GM12878 (cell line): ENCODE results near the gene RPL10A. TPM values are rescaled to one million over a fixed set of nuclear protein-coding genes. Genes with fewer than 3 reads are reported as not detected.

Source experiments
- ATAC-seq: fragments of 200-7000 bp; cut with Tn5 transposase; 3 replicates; pipeline ENCODE4 v1.9.1; 2020; ENCODE audit warnings: mild to moderate bottlenecking, moderate library complexity
- BruUV-seq: library from RNA; stranded (reverse); fragments of 400-500 nt; replicated peaks from 2 replicates; lab custom pipeline; 2021; lab: Mats Ljungman, UMichigan
- CTCF ChIA-PET: fragments of 300-600 bp; sonication (Branson Sonifier 250); formaldehyde crosslinking; extraction: SDS; loops from one replicate; lab custom pipeline; 2021; ENCODE audit warnings: inconsistent platforms; lab: Yijun Ruan, JAX
- POLR2A ChIA-PET: fragments of 350-600 bp; formaldehyde crosslinking; extraction: SDS; loops from one replicate; lab custom pipeline; 2021; ENCODE audit warnings: inconsistent platforms; lab: Charles Lee
- RAD21 ChIA-PET: fragments of 300-600 bp; sonication (Branson Sonifier 250); formaldehyde crosslinking; loops from one replicate; lab custom pipeline; 2023; ENCODE audit warnings: antibody characterized with exemption; ENCODE audit not compliant: unreplicated experiment; lab: Charles Lee
- SMC1A ChIA-PET: fragments of 300-600 bp; sonication (Branson Sonifier 250); formaldehyde crosslinking; loops from one replicate; lab custom pipeline; 2023; ENCODE audit not compliant: unreplicated experiment, uncharacterized antibody; lab: Charles Lee
- DNase-seq: peaks from one replicate; pipeline ENCODE4 v3.0.0-alpha.2; 2011; ENCODE audit warnings: low read depth, low spot score
- FAIRE-seq: peaks from 3 replicates; lab custom pipeline; 2011; peaks lifted over from hg19 to GRCh38; lab: Jason Lieb, UNC
- H2AFZ ChIP-seq: 2 replicates; pipeline ENCODE4 v1.6.0; 2011; ENCODE audit warnings: low read depth, low read length, control low read depth; ENCODE audit not compliant: control insufficient read depth
- H3K27ac ChIP-seq: 2 replicates; pipeline ENCODE4 v1.5.1; 2011; ENCODE audit warnings: control low read depth; ENCODE audit not compliant: control insufficient read depth, insufficient read depth
- H3K27me3 ChIP-seq, 2 experiments: replicated peaks in 1 of 2; 2 replicates each; pipeline versions ENCODE4 v1.6.0 to v1.6.1; 2011; ENCODE audit warnings: low read length in 1 of 2; ENCODE audit not compliant: control insufficient read depth in 2 of 2, insufficient read depth in 2 of 2
- H3K36me3 ChIP-seq, 2 experiments: 2 replicates each; pipeline ENCODE4 v1.5.1; 2011; ENCODE audit warnings: low read length in 1 of 2; ENCODE audit not compliant: control insufficient read depth in 2 of 2, insufficient read depth in 2 of 2
- H3K4me1 ChIP-seq: 2 replicates; pipeline ENCODE4 v1.6.1; 2011; ENCODE audit warnings: mild to moderate bottlenecking, low read length, moderate library complexity, mixed read lengths; ENCODE audit not compliant: control insufficient read depth, insufficient read depth
- H3K4me2 ChIP-seq: 2 replicates; pipeline ENCODE4 v1.6.0; 2011; ENCODE audit warnings: control low read depth; ENCODE audit not compliant: control insufficient read depth, insufficient read depth
- H3K4me3 ChIP-seq: fragments of 200-600 bp; sonication (generic); 2 replicates; pipeline ENCODE4 v1.5.1; 2016
- H3K79me2 ChIP-seq: 2 replicates; pipeline ENCODE4 v1.6.0; 2011; ENCODE audit warnings: low read length; ENCODE audit not compliant: control insufficient read depth, insufficient read depth
- H3K9ac ChIP-seq: 2 replicates; pipeline ENCODE4 v1.8.0; 2011; ENCODE audit warnings: low read length, control low read depth, mixed read lengths; ENCODE audit not compliant: control insufficient read depth, insufficient read depth
- H3K9me3 ChIP-seq: replicated peaks from 3 replicates; pipeline ENCODE4 v1.5.1; 2011; ENCODE audit warnings: mild to moderate bottlenecking, low read length; ENCODE audit not compliant: control insufficient read depth, insufficient read depth
- H4K20me1 ChIP-seq: 2 replicates; pipeline ENCODE4 v1.6.0; 2011; ENCODE audit not compliant: control insufficient read depth, insufficient read depth
- BCLAF1 ChIP-seq: fragments of 450-650 bp; IDR thresholded peaks from 2 replicates; pipeline ENCODE4 v1.6.1; 2017; ENCODE audit warnings: antibody characterized with exemption, mild to moderate bottlenecking, moderate library complexity
- PKNOX1 ChIP-seq: fragments of 450-650 bp; IDR thresholded peaks from 2 replicates; pipeline ENCODE4 v1.6.1; 2016; ENCODE audit warnings: mild to moderate bottlenecking
- WGBS: methylation state at CpG from one replicate; pipeline ENCODE4 v1.1.6; 2016; ENCODE audit warnings: low lambda C conversion rate; ENCODE audit not compliant: insufficient replicate concordance, insufficient coverage; ENCODE audit errors: missing lambda C conversion rate; 5-methylcytosine and 5-hydroxymethylcytosine counted together
- in situ Hi-C: fragments of 300-500 bp; cut with MboI; formaldehyde crosslinking; loops from 9 replicates; pipeline ENCODE4 v1.14.3; 2018; ENCODE audit warnings: mixed read lengths
- intact Hi-C: fragments of 100-400 bp; cut with micrococcal nuclease; formaldehyde crosslinking; loops from one replicate; pipeline ENCODE4 v1.14.2; 2022; ENCODE audit not compliant: unreplicated experiment
- polyA plus RNA-seq, 11 experiments: library from polyadenylated mRNA; depleted of rRNA in 4 of 11; unstranded in 6 of 11; stranded (reverse) in 5 of 11; fragments of >200 nt; fragmentation: Nextera tagmentation in 4 of 11; fragmentation: Illumina TruSeq in 1 of 11; extraction: Ambion mirVana in 4 of 11; extraction: Trizol in 1 of 11; gene quantifications; 1 replicate in 1 of 11; 2 replicates in 10 of 11; pipeline versions ENCODE4 v1.2.1 to v1.2.3, GENCODE V29; 2011 to 2016; ENCODE audit warnings: inconsistent platforms in 2 of 11, missing spikeins in 2 of 11, low read depth in 1 of 11
- total RNA-seq, 4 experiments: library from RNA; depleted of rRNA in 3 of 4; stranded (reverse); fragments of >200 nt in 3 of 4; fragmentation: Illumina TruSeq in 1 of 4; extraction: Trizol in 1 of 4; gene quantifications; 2 replicates each; pipeline versions ENCODE4 v1.2.1 to v1.2.3, GENCODE V29; 2013 to 2021

The RPL10A gene
- total and polyA plus RNA-seq, 10 of the 15 experiments (the other 5 are each of a cell fraction or from before 2014, with no cell fraction given) = 833 to 4,029 (median 2,795) TPM

DNA sequence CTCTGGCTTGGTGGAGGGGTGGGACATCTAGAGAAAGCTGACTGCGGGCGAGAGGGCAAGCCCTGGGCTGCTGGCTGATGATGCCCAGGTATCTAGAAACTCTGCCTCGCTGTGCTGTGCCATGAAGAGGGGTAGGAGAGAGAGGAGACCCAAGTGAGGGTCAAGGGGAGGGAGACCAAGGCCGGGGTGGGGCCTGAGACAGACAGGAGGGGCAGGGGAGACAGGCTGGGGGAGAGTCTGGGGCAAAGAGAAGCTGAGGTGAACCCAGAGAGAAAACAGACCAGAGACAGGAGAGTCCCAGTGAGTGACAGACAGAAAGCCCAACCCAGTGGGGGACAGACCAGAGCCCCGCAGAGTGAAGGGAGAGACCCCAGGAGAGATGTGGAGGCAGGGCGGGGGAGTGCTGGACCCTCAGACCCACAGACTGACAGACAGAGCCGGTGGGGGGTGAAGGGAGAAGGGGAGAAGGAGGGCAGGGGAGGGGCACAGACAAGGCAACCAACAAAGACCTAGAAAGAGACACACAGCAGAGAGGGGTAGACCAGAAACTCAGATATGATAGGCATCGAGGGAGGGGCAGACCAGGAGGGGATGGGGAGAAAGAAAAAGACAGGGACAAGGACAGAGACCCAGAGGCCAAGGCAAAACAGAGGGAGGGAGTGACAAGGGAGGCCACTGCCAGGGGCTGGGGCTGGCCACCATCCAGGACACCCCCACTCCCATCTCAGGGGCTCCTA, 22.8 kb downstream of the RPL10A start:
- intact Hi-C loops = no loop called here
- in situ Hi-C loops = no loop called here
- H4K20me1 ChIP-seq = no peaks in the 10 kb centered on the region
- H2AFZ ChIP-seq = no peak overlapping the region
- TF ChIP-seq PKNOX1 = peak; percentile 72
- TF ChIP-seq BCLAF1 = no peak
- ATAC-seq (no peak), DNase-seq (no peak), FAIRE-seq (no peak)
- RAD21 ChIA-PET = no interaction called here
- CTCF ChIA-PET = no interaction called here
- H3K4me2 ChIP-seq = no peak overlapping the region
- 51% methylated on average over 6 of the region's 8 CpGs for WGBS
- POLR2A ChIA-PET = interaction anchor here (0.6 kb wide), 1 partner anchor 1175 kb away, joined by 3 read pairs; no protein-coding TSS in a partner anchor
- no peaks in the 10 kb centered on the region for H3K36me3 ChIP-seq
- no peak overlapping the region for H3K27ac ChIP-seq
- H3K9me3 ChIP-seq = no peaks in the 10 kb centered on the region
- no peaks in the 10 kb centered on the region for H3K79me2 ChIP-seq
- H3K4me1 ChIP-seq = peaks cover 8% of the 10 kb centered on the region
- no peak overlapping the region for H3K4me3 ChIP-seq
- BruUV-seq = no TSS peak
- SMC1A ChIA-PET = no interaction called here
- H3K27me3 ChIP-seq = peaks cover 0 to 2% of the 10 kb centered on the region in 2 experiments; a peak in 3 of 4 replicates
- H3K9ac ChIP-seq = no peak overlapping the region
